ENCODE results near the gene MACROD2. TPM values are rescaled to one million over a fixed set of nuclear protein-coding genes. Genes with fewer than 3 reads are reported as not detected.
A peak's percentile ranks its signal among the peaks of the same experiment; 100 is the strongest.

MACROD2 gene
- total and polyA plus RNA-seq, 4 donors, result 13.0 to 67.1 (median 20.7) TPM

GRCh38 chr20:14559612-14560011 lies 564.3 kb downstream of the MACROD2 start:
- H3K27me3 ChIP-seq (ENCODE audit: control insufficient read depth in 3 of 3, insufficient read depth in 3 of 3, low read length in 2 of 3), result no peaks in the 10 kb centered on the region
- no peaks in the 10 kb centered on the region for H3K9me3 ChIP-seq (ENCODE audit: control insufficient read depth in 4 of 4, insufficient read depth in 3 of 4, low read length in 3 of 4)
- 89 to 97% methylated on average over 1 of the region's 1 CpG for WGBS, 2 donors
- no peak for DNase-seq
- no peak overlapping the region for H3K4me3 ChIP-seq
- H3K36me3 ChIP-seq (ENCODE audit: control insufficient read depth in 4 of 4, insufficient read depth in 4 of 4, low read length in 4 of 4), result no peaks in the 10 kb centered on the region
- TF ChIP-seq, protein P1, sequence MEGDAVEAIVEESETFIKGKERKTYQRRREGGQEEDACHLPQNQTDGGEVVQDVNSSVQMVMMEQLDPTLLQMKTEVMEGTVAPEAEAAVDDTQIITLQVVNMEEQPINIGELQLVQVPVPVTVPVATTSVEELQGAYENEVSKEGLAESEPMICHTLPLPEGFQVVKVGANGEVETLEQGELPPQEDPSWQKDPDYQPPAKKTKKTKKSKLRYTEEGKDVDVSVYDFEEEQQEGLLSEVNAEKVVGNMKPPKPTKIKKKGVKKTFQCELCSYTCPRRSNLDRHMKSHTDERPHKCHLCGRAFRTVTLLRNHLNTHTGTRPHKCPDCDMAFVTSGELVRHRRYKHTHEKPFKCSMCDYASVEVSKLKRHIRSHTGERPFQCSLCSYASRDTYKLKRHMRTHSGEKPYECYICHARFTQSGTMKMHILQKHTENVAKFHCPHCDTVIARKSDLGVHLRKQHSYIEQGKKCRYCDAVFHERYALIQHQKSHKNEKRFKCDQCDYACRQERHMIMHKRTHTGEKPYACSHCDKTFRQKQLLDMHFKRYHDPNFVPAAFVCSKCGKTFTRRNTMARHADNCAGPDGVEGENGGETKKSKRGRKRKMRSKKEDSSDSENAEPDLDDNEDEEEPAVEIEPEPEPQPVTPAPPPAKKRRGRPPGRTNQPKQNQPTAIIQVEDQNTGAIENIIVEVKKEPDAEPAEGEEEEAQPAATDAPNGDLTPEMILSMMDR (IDR thresholded peaks at IDR 0.05; ENCODE audit: control extremely low read depth, extremely low read depth), result no peak
- no peak overlapping the region for H3K27ac ChIP-seq (ENCODE audit: low read depth in 1 of 2, low read length in 1 of 2)
- no peaks in the 10 kb centered on the region for H3K4me1 ChIP-seq (ENCODE audit: control insufficient read depth in 5 of 5, insufficient read depth in 5 of 5, low read length in 5 of 5)
- no peak overlapping the region for H3K9ac ChIP-seq (ENCODE audit: insufficient read depth in 1 of 2, low read length in 2 of 2)
- ATAC-seq (ENCODE audit: insufficient read depth, low FRiP score), result no peak

GRCh38 chr20:14561741-14562221 lies 566.5 kb downstream of the MACROD2 start:
- Histone ChIP-seq H3K4me3 (no peak overlapping the region), H3K27me3 (ENCODE audit: control insufficient read depth in 3 of 3, insufficient read depth in 3 of 3, low read length in 2 of 3) (no peaks in the 10 kb centered on the region), H3K27ac (ENCODE audit: low read depth in 1 of 2, low read length in 1 of 2) (no peak overlapping the region), H3K9ac (ENCODE audit: insufficient read depth in 1 of 2, low read length in 2 of 2) (no peak overlapping the region), H3K36me3 (ENCODE audit: control insufficient read depth in 4 of 4, insufficient read depth in 4 of 4, low read length in 4 of 4) (no peaks in the 10 kb centered on the region), H3K9me3 (ENCODE audit: control insufficient read depth in 4 of 4, insufficient read depth in 3 of 4, low read length in 3 of 4) (peaks cover 0 to 8% (median 0%) of the 10 kb centered on the region in 4 donors), H3K4me1 (ENCODE audit: control insufficient read depth in 5 of 5, insufficient read depth in 5 of 5, low read length in 5 of 5) (no peaks in the 10 kb centered on the region)
- DNase-seq (peak in 2 of 3 donors; percentile 5 to 10), ATAC-seq (ENCODE audit: insufficient read depth, low FRiP score) (no peak)
- WGBS, 2 donors, result 74 to 82% methylated on average over 6 of the region's 6 CpGs
- TF ChIP-seq, protein P1 (IDR thresholded peaks at IDR 0.05; ENCODE audit: control extremely low read depth, extremely low read depth), result no peak

DNA sequence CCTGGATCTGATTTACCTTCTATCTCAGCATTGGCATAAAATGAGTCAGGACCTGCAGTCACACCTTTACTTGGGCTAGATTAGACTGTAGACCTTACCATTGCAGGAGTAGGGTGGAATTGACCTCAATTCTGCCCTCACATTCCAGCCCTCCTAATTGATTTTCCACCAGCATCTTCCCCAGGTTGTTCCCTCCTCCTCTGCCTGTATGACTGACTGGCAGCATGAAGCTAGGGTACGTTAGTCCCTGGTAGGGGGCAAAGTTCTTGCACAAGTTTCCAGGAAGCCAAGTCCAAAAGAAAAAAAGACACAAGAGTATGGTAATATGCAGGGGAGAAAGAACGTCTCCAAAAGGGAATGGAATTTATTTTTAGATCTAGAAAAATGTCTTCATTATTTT lies 567.7 kb downstream of the MACROD2 start:
- Histone ChIP-seq H3K4me3 (no peak overlapping the region), H3K36me3 (ENCODE audit: control insufficient read depth in 4 of 4, insufficient read depth in 4 of 4, low read length in 4 of 4) (no peaks in the 10 kb centered on the region), H3K27ac (ENCODE audit: low read depth in 1 of 2, low read length in 1 of 2) (no peak overlapping the region), H3K4me1 (ENCODE audit: control insufficient read depth in 5 of 5, insufficient read depth in 5 of 5, low read length in 5 of 5) (no peaks in the 10 kb centered on the region), H3K9ac (ENCODE audit: insufficient read depth in 1 of 2, low read length in 2 of 2) (no peak overlapping the region), H3K9me3 (ENCODE audit: control insufficient read depth in 4 of 4, insufficient read depth in 3 of 4, low read length in 3 of 4) (peaks cover 0 to 8% (median 0%) of the 10 kb centered on the region in 4 donors), H3K27me3 (ENCODE audit: control insufficient read depth in 3 of 3, insufficient read depth in 3 of 3, low read length in 2 of 3) (no peaks in the 10 kb centered on the region)
- WGBS, 2 donors, result 62 to 87% methylated on average over 2 of the region's 2 CpGs
- TF ChIP-seq, protein P1 (IDR thresholded peaks at IDR 0.05; ENCODE audit: control extremely low read depth, extremely low read depth), result no peak
- DNase-seq (no peak), ATAC-seq (ENCODE audit: insufficient read depth, low FRiP score) (no peak)

- Histone ChIP-seq H3K9ac (ENCODE audit: insufficient read depth in 1 of 2, low read length in 2 of 2) (no peak overlapping the region), H3K4me3 (no peak overlapping the region), H3K9me3 (ENCODE audit: control insufficient read depth in 4 of 4, insufficient read depth in 3 of 4, low read length in 3 of 4) (peaks cover 0 to 8% (median 0%) of the 10 kb centered on the region in 4 donors), H3K4me1 (ENCODE audit: control insufficient read depth in 5 of 5, insufficient read depth in 5 of 5, low read length in 5 of 5) (no peaks in the 10 kb centered on the region), H3K36me3 (ENCODE audit: control insufficient read depth in 4 of 4, insufficient read depth in 4 of 4, low read length in 4 of 4) (no peaks in the 10 kb centered on the region), H3K27me3 (ENCODE audit: control insufficient read depth in 3 of 3, insufficient read depth in 3 of 3, low read length in 2 of 3) (no peaks in the 10 kb centered on the region), H3K27ac (ENCODE audit: low read depth in 1 of 2, low read length in 1 of 2) (no peak overlapping the region)
- 86 to 91% methylated on average over 2 of the region's 2 CpGs for WGBS, 2 donors
- TF ChIP-seq, protein P1 (IDR thresholded peaks at IDR 0.05; ENCODE audit: control extremely low read depth, extremely low read depth), result no peak
- no peak for DNase-seq
- no peak for ATAC-seq (ENCODE audit: insufficient read depth, low FRiP score)
Observed at GRCh38 chr20:14566505-14566904, 571.2 kb downstream of the MACROD2 start.

Data from lung (tissue), 12 donors.